ENCODE data around the gene TCP11.
"Not testable (repeated sequence)": the region's sequence is repeated elsewhere in the genome, so short reads cannot be mapped to it uniquely, and the experiment has no call there.

TCP11 gene

DNA sequence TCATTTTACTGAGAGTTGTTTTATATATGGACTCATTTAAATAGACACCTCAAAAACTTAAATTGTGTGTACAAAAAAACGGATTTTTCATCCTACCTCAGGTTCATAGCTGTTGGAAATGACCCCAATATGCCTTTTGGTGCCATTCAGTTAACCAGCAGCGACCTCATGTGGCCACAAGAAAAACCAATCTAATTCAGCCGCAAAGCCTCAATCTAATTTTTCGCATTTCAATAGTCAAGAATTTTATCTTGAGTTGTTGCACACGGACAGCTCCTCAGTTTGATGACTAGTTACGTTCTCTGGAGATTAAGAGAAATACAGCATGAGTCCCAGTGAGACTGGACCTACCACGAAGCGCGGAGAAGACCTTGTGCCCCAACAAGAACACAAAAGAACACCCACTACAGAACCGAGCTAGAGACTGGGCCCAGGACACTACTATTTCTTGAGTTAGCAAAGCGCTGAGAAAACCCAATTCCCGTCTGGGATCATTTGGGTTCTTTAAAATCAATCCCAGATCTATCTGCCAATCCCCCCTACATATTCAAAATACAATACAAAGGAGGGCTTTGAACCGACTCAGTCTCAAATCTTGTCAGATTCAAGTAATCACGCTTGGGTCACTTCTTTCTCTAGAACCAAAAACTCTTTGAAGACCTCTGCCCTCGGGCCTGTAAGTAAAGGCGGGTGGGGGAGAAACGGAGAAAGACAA is 1.1 kb downstream of the TCP11 start:
- peak; percentile 74 for DNase-seq (ENCODE audit: low read depth)
- H3K4me3 ChIP-seq (ENCODE audit: low read length) = no peak overlapping the region
- TF ChIP-seq, protein P1, sequence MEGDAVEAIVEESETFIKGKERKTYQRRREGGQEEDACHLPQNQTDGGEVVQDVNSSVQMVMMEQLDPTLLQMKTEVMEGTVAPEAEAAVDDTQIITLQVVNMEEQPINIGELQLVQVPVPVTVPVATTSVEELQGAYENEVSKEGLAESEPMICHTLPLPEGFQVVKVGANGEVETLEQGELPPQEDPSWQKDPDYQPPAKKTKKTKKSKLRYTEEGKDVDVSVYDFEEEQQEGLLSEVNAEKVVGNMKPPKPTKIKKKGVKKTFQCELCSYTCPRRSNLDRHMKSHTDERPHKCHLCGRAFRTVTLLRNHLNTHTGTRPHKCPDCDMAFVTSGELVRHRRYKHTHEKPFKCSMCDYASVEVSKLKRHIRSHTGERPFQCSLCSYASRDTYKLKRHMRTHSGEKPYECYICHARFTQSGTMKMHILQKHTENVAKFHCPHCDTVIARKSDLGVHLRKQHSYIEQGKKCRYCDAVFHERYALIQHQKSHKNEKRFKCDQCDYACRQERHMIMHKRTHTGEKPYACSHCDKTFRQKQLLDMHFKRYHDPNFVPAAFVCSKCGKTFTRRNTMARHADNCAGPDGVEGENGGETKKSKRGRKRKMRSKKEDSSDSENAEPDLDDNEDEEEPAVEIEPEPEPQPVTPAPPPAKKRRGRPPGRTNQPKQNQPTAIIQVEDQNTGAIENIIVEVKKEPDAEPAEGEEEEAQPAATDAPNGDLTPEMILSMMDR (conservative IDR thresholded peaks at IDR 0.05; ENCODE audit: low read length) = peak; percentile 91

DNA sequence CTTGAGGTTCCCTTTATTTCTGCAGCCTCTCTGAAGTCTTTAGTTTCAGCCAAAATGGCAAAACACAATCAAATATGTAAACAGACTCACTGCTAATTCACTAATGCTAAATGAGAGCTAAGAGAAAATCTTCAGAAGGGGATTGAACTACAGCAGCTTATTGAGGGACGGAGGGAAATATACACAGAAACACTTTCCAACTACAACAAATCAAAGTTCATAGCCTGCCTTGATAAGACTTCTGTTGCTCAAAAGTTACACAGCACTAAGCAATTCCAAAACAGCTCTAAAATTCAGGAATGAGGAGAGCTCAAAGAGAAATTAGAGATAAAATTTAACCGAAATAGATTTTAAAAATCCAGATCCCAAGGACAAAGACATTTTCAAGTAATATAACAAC is 1.7 kb downstream of the TCP11 start:
- TF ChIP-seq, protein P1 (conservative IDR thresholded peaks at IDR 0.05; ENCODE audit: low read length) = no peak
- no peak for DNase-seq (ENCODE audit: low read depth)
- no peak overlapping the region for H3K4me3 ChIP-seq (ENCODE audit: low read length)

DNA sequence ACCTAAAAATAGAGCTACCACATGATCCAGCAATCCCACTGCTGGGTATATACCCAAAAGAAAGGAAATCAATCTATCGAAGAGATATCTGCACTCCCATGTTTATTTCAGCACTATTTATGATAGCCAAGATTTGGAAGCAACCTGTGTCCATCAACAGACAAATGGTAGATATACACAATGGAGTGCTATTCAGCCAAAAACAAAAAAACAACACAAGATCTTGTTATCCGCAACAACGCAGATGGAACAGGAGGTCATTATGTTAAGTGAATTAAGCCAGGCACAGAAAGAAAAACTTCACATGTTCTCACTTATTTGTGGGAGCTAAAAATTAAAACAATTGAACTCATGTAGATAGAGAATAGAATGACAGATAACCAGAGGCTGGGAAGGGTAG is 2.9 kb downstream of the TCP11 start:
- DNase-seq (ENCODE audit: low read depth); H3K4me3 ChIP-seq (ENCODE audit: low read length): not testable (repeated sequence)

- TF ChIP-seq, protein P1 (conservative IDR thresholded peaks at IDR 0.05; ENCODE audit: low read length) = no peak
- no peak for DNase-seq (ENCODE audit: low read depth)
- H3K4me3 ChIP-seq (ENCODE audit: low read length) = no peak overlapping the region
Measured at GRCh38 chr6:35136185-35136584, 5.0 kb downstream of the TCP11 start.

DNA sequence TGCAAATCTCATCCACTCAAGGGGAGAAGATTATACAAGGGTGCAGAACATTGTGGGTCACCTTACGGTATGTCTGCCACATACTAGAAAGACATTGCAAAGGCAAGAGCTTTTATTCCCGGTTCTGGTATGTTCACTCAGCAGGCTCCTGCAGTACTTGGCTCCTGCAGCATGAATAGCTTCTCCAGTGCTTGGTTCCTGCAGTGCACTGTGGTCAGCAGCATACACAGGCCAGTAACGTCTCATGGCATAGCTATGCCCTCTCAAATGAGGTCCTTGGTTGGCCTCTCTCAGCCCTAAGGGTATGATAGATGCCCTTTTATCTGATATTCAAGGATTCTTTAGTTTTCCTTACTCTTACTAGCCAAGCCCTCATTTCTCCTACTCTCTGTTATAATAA is 12.6 kb downstream of the TCP11 start:
- H3K4me3 ChIP-seq (ENCODE audit: low read length) = no peak overlapping the region
- TF ChIP-seq, protein P1 (conservative IDR thresholded peaks at IDR 0.05; ENCODE audit: low read length) = no peak
- peak; percentile 52 for DNase-seq (ENCODE audit: low read depth)

DNA sequence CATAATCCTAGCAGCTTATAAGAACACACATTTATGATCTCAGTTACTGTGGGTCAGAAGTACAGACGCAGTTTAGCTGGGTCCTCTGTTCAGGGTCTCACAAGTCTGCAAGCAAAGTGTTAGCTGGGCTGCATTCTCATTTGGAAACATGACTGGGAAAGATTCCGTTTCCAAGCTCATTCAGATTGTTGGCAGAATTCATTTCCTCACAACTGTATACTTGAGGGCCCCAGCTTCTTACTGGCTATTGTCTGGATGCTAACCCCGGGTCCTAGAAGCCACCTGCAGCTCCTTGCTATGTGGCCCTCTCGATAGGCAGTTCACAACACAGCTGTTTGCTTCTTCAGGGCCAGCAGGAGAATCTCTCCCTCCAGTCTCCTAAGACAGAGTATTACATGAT is 13.1 kb downstream of the TCP11 start:
- DNase-seq (ENCODE audit: low read depth) = no peak
- TF ChIP-seq, protein P1 (conservative IDR thresholded peaks at IDR 0.05; ENCODE audit: low read length) = no peak
- no peak overlapping the region for H3K4me3 ChIP-seq (ENCODE audit: low read length)

DNA sequence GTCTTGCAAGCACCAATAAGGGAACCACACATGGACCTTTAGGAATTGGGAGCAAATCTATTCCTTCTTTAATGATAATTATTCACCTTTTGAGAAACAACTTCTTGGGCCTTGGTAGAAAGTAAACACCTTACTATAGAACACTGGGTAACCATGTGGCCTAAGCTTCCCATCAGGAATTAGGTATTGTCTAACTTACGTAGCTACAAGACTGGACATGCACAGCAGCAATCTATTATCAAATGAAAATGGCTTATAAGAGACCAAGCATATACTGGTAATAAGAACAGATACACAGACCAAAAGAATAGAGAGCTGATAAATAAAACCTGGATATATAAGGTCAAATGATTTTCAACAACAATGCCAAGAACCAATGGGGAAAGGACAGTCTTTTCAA is 16.8 kb downstream of the TCP11 start:
- no peak overlapping the region for H3K4me3 ChIP-seq (ENCODE audit: low read length)
- no peak for DNase-seq (ENCODE audit: low read depth)
- TF ChIP-seq, protein P1 (conservative IDR thresholded peaks at IDR 0.05; ENCODE audit: low read length) = no peak

Measured in AG10803 (cell line).